Measurements from ENCODE around the gene HNRNPCL4. TPM values are rescaled to one million over a fixed set of nuclear protein-coding genes. Genes with fewer than 3 reads are reported as not detected.

HNRNPCL4 gene
- not detected in 2 replicates for total RNA-seq

DNA sequence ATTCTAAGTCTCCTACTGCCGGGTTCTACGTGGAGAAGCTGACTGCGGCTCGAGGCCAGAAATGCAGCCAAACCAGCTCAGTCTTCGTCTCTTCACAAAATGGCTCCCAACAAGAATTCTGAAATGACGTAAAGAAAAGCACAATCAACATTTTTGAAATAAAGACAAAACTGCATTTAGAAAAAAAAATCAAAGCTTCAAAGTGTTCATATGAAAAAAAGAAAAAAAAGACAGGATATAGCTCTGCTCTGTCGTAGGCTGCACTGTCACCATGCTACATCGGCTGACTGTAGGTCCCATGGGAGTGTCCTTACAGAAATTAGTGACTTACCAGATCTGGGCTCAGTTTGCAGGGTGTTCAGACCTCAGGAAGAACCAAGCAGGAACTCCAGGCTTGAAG lies at the start of gene HNRNPCL4:
Gene HNRNPCL4 (minus strand): TSS at position 101 of the 400 bp plus-strand sequence. CDS start 164 bp downstream, outside the sequence.

DNA sequence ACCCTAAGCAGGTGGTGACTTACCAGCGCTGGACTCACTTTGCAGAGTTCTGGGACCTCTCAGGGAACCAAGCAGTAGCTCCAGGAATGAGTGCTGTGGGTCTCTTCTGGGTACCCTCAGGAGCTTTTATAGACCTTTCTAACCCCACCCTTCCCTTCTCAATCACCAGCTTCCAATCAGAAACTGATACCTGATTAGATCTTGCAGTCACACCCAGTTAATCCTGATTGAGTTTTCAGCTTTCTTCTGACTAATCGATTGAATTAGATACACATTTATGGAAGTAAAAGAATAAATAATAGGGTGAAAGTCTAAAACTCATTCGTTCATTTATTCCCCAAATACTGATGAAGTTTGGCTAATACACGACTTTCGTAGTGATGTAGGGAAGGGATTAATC lies 35.9 kb upstream of the HNRNPCL4 start, which contains the start of gene PRAMEF13:
Gene PRAMEF13 (minus strand): TSS at position 101 of the 400 bp plus-strand sequence. CDS start 1,820 bp downstream, outside the sequence.

DNA sequence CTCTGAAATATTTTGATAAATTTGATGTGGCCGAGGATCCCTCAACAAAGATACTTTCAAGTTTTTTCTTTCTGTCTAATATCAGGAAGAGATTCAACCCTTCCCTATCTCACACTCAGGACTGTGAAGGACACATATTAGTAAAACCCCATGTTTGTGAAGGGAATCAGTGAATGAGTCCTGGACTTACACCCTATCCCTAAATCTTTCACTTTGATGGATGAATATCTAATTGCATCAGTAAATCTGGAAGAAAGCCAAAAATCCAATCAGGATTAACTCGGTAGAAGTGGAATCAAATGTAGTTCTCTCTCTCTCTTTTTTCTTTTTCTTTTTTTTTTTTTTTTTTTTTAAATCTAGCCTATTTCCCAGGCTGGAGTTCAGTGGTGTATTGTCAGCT lies 6.1 kb upstream of the HNRNPCL4 start, which contains the start of gene PRAMEF9:
Gene PRAMEF9 (plus strand): TSS at position 301 of the 400 bp plus-strand sequence. CDS start 3,433 bp downstream, outside the sequence.

DNA sequence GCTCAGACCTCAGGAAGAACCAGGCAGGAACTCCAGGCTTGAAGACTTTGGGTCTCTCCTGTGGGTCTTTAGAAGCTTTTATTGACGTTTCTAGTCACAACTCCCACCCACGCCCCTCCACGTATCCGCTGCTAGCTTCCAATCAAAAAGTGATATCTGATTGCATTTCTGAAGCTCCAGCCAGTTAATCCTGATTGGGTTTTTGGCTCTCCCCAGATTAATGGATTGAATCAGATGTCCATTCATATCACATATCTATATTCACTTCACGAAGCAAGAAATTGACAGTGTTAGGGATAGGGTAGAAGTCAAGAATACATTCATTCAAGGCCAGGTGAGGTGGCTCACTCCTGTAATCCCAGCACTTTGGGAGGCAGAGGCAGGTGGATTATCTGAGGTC lies 9.5 kb downstream of the HNRNPCL4 start, which contains the start of gene PRAMEF26:
Gene PRAMEF26 (minus strand): TSS at position 101 of the 400 bp plus-strand sequence. CDS start 2,914 bp downstream, outside the sequence.

DNA sequence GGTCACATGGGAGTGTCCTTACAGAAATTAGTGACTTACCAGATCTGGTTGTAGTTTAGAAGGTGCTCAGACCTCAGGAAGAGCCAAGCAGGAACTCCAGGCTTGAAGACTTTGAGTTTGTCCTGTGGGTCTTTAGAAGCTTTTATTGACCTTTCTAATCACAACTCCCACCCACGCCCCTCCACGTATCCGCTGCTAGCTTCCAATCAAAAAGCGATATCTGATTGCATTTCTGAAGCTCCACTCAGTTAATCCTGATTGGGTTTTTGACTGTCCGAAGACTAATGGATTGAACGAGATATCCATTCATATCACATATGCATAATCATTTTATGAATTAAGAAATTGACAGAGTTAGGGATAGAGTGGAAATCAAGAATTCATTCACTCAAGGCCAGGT lies 48.7 kb downstream of the HNRNPCL4 start, which contains the start of gene HNRNPCL2:
Gene HNRNPCL2 (minus strand): TSS at position 101 of the 400 bp plus-strand sequence. CDS start 454 bp downstream, outside the sequence.

Other genes with a start within 250 kb of the HNRNPCL4 start
- gene PRAMEF7, start 249.0 kb downstream of the HNRNPCL4 start, total RNA-seq = not detected in 2 replicates
- not detected in 2 replicates for gene PRAMEF6, start 218.1 kb downstream of the HNRNPCL4 start, total RNA-seq
- not detected in 2 replicates for gene PRAMEF27, start 109.1 kb downstream of the HNRNPCL4 start, total RNA-seq
- gene HNRNPCL3, start 104.9 kb downstream of the HNRNPCL4 start, total RNA-seq = not detected in 2 replicates
- gene PRAMEF25, start 94.9 kb downstream of the HNRNPCL4 start, total RNA-seq = not detected in 2 replicates
- gene HNRNPCL2, start 48.8 kb downstream of the HNRNPCL4 start, total RNA-seq = not detected in 2 replicates
- not detected in 2 replicates for gene PRAMEF26, start 9.6 kb downstream of the HNRNPCL4 start, total RNA-seq
- not detected in 2 replicates for gene PRAMEF9, start 6.2 kb upstream of the HNRNPCL4 start, total RNA-seq
- gene PRAMEF13, start 35.8 kb upstream of the HNRNPCL4 start, total RNA-seq = not detected in 2 replicates
- not detected in 2 replicates for gene PRAMEF18, start 60.5 kb upstream of the HNRNPCL4 start, total RNA-seq
- gene PRAMEF5, start 88.6 kb upstream of the HNRNPCL4 start, total RNA-seq = not detected in 2 replicates
- not detected in 2 replicates for gene PRAMEF8, start 119.5 kb upstream of the HNRNPCL4 start, total RNA-seq
- not detected in 2 replicates for gene PRAMEF33, start 137.9 kb upstream of the HNRNPCL4 start, total RNA-seq
- not detected in 2 replicates for gene PRAMEF15, start 149.9 kb upstream of the HNRNPCL4 start, total RNA-seq
- not detected in 2 replicates for gene PRAMEF14, start 181.5 kb upstream of the HNRNPCL4 start, total RNA-seq
- not detected in 2 replicates for gene PRAMEF19, start 206.3 kb upstream of the HNRNPCL4 start, total RNA-seq
- gene PRAMEF17, start 224.0 kb upstream of the HNRNPCL4 start, total RNA-seq = not detected in 2 replicates
- not detected in 2 replicates for gene PRAMEF20, start 244.8 kb upstream of the HNRNPCL4 start, total RNA-seq

All from airway epithelial cell (primary cell).